ENCODE results near the gene VAV3.
A peak's percentile ranks its signal among the peaks of the same experiment; 100 is the strongest.

Gene VAV3

DNA sequence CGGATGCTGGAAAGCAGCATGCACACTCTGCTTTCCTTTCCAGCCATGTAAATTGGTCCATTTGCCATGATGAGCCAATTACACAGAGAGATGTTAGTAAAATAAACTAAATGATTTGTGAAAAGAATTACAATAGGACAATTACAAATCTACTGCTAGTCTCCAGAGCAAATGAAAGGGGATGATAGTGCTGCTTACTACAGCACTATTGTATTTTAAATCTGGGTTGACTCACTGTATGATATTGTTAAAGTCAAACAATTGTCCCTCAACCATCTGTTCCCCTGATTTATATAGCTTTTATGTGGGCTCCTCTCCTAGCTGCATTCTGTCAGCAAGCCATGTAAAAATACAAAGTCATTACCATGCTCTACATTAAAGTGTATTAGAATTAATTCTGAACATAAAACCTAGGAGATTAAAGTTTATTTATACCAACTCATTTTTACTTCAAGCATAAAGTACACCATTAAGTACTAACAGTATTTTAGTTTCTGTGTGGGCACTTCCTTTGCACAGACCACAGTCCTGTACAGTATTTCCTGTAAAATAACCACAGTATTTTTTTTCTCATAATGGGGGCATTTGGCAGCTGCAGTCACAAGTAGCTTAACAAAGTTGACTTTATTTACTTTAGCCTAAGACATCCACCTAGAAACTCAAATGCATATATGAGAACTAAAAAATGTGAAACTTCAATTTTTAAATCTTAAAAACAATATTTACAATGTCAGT, 135.8 kb downstream of the VAV3 start:
- no peak for DNase-seq

DNA sequence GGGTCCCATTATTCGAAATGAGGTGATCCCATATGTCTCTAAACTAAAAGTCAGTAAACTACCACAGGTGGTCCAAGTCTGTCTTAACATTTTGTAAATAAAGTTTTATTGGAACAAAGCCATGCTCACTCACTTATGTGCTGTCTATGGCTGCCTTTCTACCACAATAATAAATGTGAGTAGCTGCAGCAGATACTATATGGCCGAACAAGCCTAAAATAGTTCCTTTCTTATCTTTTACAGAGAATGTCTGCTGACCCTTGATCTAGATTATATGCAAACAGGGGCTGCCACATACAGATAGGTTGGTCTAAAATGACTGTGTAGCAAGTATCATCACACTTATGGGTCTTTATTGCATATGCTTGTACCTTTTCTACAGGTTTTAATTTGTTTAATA, 140.0 kb downstream of the VAV3 start:
- no peak for DNase-seq

DNA sequence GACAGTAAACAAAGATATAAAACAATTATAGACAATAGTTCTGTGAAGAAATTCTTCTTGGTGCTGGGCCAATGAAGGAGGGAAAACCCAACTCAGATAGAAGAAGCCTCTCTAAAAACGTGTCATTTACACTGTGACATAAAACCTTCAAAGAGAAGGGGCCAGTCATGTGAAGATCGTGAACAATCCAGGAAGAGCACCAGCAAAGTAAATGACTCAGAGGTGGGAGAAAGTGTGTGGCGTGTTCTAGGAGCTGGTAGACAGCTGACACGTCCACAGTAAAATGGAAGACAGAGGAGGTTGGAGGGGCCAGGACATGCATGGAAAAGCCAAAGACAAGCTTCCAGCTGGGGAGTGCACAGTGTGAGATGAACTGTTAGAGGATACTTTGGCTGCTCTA, 143.6 kb downstream of the VAV3 start:
- DNase-seq, result no peak

DNA sequence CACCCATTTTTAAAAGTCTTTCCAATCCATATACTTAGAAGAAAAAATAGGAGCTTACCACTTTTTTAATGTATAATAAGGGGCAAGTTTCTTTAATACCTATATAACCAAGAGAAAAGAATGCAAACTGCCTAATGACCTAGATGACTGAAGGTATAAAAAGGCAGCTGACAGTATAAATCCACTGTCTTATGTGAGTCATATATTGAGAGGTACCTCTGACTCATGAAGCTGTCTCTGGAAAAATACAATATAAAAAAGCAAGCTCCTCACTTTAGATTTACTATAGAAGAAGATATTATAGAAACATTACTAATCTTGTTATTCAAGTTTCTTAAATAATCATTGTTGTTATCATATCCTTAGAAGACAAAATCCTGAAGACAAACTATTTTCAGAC, 144.2 kb downstream of the VAV3 start:
- DNase-seq, result no peak

DNA sequence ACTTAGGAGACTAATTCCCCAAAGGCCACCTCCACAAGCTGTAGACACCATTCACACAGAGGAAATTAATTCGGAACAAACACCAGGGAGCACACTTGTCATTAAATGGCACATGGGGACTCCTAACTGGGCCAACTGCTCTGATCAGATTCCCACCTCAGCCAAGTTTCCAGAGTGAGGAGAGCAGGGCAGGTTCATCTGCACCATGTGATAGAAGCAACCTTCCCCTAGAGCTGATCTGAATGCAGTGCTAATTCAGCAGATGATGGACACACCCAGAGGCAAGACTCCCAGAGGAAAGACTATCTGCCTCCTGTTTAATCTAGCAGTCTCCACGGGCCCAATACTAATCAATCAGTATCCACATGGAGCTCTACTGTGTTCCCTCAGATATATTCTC, 147.0 kb downstream of the VAV3 start:
- no peak for DNase-seq

DNA sequence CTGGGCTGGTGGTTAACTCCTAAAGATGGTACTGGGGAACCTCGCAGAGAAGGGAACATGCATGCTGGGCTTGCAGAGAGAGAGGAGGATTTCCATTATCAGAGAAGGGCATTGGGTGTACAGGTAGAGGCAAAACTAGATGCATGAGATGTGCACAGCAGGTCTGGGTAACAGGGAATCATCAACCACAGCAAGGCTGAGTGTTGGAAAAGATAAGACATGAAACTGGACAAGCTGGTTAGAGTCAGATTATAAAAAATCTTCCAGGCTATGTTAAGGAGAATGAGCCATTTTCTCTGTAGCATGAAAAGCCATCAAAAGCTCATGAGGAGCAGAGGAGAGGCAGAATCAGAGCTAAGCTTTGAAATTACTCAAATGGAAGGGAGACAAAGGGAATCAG, 147.8 kb downstream of the VAV3 start:
- DNase-seq, result no peak

DNA sequence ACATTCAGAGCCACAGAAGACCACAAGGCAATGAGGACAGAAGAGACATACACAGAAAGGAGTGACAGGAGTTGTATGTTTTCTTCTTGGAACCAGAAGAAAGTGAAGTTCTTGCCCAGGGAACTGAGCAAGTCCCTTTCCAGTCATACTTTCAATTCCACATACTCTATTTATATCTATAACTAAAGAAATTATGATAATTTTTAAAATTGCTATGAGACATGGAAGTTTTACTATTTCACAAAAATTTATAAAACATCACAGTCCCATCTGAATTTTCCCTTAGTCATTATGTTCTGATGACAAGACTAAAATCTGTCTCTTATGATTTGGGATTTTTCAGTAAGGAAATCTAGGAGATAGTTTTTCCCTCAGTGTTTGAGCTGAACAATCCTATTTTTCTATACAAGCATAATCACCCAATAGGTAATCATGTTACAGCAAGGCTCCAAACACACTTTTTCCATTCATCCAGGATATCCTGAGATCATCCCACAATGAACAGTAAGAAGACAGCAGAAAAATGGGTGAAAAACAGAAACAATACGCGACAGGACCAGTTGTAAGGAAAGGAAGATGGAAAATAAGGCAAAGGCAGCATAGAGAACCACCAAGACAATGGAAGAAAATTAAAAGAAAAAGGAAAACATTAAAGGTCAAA, 154.6 kb downstream of the VAV3 start:
- no peak for DNase-seq

DNA sequence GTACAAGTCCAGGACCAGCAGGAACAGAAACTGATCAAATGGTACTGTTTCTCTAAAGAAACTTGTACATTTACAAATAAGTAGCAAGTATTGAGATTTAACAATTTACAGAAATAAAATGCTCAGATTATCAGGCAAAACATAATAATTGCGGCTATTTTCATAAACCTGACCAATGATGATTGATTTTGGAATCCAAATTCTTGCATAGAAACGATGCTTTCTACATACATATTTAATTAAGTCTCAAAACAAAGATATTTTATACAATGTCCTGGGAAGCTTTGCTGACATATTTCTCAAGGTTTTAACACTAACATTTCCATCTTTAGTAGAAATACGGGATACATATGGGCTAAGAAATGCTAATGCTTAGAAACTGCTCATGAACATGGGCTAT, 157.1 kb downstream of the VAV3 start:
- no peak for DNase-seq

DNA sequence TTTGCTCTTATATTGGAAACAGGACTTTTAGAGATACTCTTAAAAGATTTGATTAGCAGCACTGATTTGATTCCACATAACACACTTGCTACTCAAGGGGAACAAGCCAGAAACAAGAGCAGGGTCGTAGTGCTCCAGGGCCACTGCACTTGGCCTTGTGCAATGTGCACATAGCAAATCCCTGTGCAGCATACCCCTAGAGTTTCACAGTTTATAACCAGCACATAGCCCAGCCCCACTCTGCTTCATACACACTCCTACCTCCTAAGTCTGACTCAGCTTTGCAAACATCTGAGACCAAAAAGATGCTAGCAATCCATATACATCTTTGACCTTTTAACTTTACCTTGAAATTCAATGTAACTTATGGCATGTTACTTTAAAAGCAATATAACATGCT, 157.6 kb downstream of the VAV3 start:
- no peak for DNase-seq

DNA sequence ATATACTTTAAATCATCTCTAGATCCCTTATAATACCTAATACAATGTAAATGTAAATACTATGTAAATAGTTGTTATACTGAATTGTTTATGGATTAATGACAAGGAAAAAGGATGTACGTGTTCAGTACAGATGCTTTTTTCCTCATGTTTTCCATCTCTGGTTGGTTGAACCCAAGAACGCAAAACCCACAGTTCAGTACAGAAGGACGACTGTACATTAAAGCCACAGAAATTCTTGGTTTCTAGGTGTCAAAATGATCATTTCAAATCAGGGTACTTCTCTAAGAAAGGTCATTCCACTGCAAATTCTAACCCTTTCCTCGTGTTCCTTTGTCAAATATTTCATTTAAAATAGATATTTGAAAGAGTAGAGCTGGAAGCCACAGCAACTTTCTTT, 158.1 kb downstream of the VAV3 start:
- DNase-seq, result no peak

DNA sequence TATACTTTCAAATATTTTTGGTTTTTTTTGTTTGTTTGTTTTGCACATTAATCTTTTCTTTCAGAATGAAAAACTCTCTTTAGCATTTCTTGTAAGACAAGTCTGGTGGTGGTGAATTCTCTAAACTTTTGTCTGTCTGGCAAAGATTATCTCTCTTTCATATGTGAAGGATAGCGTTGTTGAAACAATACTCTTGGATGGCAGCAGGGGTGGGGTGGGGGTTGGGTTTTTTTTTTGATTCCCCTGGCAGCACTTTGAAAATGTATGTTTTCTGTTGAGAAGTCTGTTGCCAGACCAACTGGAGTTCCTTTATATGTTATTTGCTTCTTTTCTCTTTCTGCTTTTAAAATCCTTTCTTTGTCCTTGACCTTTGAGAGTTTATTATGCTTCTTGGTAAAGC, 160.2 kb downstream of the VAV3 start:
- DNase-seq, result no peak

DNA sequence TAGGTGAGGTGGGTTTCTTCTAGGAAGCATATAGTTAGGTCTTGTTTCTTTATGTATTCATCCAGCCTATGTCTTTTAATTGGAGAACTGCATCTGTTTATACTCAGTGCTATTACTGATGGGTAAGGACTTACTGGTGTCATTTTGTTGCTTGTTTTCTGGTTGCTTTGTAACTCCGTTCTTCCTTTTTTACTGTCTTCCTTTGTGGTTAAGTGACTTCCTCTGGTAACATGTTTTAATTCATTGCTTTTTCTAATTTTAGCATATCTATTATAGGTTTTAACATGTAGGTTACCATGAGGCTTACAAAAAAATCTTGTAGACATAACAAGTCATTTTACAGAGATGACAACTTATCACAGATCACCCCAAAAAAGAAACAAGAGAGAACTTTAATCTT, 160.8 kb downstream of the VAV3 start:
- no peak for DNase-seq

DNA sequence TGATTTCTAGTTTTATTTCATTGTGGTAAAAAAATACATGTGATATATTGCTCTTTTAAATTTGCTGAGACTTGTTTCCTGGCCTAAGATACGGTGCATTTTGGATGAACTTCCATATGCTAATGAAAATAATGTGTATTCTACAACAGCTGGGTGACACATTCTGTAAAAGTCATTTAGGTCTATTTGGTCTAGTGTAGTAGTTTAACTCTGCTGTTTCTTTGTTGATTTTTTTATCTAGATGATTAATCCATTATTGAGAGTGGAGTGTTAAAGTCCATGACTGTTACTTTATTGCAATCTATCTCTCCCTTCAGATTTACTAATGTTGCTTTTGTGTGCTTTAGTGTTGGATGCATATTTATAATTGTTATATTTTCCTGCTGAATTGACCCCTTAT, 161.4 kb downstream of the VAV3 start:
- DNase-seq, result no peak

DNA sequence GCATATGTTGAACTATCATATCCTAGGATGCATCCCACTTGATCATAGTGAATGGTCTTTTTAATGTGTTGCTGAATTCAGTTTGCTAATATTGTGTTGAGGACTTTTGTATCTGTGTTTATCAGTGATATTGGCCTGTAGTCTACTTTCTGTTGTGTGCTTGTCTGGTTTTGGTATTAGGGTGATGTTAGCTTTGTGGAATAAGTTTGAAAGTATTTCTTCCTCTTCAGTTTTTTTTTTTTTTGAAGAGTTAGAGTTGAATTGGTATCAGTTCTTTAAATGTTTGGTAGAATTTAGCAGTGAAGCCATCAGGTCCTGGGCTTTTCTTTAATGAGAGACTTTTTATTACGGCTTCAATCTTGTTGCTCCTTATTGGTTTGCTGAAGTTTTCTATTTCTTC, 162.3 kb downstream of the VAV3 start:
- DNase-seq, result no peak

DNA sequence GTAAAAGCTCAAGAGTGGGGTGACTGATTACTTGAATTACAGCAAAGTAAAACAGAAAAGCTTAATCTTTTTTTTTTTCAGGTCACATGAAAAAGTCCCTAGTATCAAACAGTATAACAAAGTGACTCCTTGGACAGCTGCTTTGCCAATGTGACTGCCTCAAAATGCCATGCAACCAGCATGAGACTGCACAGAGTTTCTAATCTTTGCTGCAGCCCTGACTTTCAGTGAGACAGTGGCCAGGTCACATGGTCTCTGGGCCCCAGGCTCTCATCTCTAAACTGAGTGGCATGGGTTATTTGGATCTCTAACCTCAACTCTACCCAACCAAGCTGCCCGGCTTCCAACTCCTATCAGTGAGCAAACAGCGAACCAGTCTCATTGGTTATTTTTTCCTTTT, 169.0 kb downstream of the VAV3 start:
- DNase-seq, result no peak

DNA sequence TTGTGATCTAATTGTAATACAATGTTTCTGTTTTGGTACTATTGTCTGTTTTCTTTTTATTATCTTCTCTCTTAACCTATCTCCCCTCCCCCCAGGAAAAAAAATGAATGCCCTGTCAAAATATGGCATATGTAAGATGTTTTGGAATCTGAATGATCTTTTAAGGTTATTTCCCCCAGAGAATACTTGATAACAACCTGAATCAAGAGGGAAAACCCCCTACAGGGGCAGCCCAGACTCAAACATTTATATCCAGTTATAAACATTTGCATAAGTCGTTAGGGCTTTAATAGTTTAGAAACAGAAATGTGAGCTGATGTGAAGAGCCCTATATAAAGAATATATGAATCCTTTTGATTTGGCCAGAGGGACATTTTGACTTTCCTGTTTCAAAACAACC, 169.5 kb downstream of the VAV3 start:
- no peak for DNase-seq

DNA sequence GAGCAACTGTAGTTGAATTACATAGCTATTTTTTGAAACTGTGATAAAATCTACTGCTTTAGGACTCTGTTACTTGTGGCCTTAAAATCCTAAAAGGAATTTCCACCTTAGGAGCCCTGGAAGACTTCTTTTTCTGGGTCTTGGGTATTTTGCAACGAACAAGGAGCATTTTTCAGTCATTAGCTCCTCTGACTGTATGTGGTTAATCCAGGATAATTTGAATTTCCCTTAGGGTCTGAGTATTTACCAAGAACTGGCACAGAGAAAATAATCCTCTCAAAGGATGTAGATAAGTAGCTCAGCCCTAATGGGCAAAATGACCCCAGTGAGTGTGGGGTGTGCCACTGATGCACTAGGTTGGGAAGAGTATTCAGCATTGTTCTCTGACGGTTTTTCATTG, 170.4 kb downstream of the VAV3 start:
- DNase-seq, result no peak

DNA sequence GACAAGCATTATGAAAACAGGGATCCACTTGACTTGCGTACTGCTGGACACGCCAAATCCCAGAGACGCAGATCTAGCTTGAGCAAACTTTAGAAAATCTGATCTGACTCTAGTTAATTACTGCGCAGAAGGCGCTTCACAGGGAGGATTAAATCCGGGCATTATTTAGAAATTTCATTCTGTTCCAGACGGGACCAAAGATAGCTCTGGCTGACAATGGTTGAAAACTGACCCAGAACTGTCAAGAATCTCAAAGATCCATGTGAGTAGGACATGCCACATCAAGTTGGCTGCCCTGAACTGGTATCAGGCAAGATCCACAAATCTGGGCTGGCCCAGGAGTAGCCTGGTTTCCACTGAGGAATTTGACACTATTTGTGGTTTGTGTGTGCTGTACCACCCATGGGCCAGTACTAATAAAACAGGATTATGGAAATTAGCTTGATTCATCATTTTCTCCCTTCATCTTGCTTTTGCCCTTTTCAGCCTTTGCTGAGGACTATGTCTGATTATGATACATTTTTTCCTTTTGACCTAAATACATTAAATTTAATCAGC, 171.0 kb downstream of the VAV3 start:
- DNase-seq, result no peak

DNA sequence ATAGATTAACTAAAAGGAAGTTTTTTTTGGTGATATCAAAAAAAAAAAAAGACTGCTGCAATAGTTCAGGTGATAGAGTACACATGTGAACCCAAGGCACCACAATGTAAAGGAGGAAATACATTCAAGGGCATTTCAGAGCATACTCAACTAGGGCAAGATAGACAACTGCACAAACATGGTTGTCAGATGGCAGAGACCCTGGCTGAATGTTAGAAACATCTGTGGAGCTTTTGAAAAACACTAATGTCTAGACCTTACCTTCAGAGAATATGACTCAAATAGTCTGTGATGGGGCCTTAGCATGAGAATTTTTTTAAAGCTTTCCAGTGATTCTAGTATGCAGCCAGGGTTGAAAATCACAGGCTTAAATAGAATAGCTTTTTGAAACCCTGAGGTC, 173.6 kb downstream of the VAV3 start:
- DNase-seq, result no peak

DNA sequence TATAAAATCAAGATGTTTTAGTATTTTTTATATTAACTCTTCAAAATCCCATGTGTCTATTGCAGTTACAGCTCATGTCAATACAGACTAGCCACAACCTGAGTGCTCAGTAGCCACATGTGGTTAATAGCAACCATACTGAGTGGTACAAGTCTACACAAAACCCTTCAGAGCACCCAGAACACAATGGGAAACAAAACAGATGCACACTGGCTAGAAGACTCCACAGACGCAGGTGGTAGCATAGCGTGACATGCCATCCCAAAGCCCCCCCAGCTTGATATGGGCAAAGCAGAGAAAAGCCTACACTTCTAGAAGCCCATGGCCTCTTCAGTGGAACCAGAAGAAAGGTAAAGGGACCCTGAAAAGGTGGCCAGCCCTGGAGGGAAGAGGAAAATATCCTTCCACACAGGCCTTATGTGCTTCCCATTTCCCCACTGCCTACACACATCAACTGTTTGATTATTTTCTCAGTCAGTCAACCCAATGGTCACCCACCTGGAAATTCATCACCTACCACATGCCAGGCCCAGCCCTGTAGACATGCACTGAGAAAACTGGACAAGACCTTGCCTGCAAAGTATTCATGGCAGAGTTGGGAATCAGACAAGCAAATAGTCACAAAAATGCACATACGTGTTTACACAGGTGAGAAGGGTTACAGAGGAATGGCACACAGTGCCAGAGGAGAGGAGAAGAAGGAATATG, 175.0 kb downstream of the VAV3 start:
- DNase-seq, result no peak

DNA sequence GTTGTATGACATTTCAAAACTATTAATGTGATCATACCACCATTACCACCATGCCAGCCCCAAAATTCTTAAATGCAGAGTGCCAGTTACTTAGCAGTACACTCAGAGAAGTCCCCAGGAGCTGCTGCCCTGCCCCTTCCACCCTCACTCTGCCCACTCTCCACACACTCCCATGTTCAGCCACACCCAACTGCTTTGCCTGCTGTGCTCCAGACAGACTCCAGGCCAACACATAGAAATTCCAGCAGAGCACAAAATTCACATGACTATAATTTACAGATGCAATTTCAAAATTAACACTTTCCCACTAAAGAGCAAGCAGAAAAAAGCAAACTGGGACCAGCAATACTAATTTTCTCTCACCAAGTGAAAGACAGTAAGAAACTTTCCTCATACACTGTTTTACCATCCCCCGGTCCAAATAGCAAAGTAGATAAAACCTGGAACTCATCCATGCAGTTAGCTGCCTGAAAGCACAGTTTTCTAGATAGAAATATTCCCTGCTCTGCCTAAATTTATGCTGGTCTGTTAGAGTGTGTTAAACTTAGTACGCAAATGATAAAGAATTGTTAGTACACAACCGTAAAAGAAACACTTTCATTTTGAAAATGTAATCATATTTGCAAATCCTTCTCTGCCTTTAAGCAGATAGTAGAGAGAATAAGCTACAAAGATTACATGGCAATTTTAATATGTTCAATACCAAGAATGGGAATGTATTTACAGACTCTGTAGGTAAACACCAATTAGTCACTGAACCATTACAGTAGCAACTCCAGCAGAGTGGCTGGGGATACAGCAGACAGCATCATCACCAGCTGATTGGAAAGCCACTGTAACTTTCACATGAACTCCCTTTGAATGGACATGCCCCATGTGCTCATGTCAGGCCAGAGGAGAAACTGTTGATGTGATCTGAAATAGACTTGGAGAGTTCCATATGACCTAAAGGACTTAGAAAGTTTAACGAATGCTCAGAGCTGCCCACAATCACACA, 176.5 kb downstream of the VAV3 start:
- DNase-seq, result no peak

DNA sequence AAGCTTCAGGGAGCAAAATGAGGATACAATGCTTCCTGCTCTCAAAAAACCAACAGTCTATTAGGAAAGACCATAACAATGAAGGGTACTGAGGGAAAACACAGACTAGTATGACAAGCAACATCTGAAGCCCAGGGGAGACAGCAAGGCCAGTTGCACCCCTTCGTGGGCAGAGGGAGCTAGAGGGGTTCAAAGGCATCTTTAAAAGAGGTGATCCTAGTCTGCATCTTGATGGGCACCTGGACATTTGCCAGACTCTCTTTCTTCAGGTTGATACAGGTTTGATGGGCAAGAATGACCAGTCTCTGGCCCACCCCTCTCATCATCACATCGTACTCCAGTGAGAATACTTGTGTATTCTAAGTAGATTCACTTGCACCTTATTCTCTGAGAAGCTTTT, 177.7 kb downstream of the VAV3 start:
- peak; percentile 48 for DNase-seq
